ENCODE results near the gene CREBRF.
A peak's percentile ranks its signal among the peaks of the same experiment; 100 is the strongest.
"Not testable (repeated sequence)": the region's sequence is repeated elsewhere in the genome, so short reads cannot be mapped to it uniquely, and the experiment has no call there.

The CREBRF gene

GRCh38 chr5:173078878-173079277, 22.7 kb downstream of the CREBRF start:
- no peak for DNase-seq (ENCODE audit: low read depth in 2 of 2)

GRCh38 chr5:173089581-173089980, 33.4 kb downstream of the CREBRF start:
- no peak for DNase-seq (ENCODE audit: low read depth in 2 of 2)

- no peak for DNase-seq (ENCODE audit: low read depth in 2 of 2)
Measured at GRCh38 chr5:173090639-173091038, 34.5 kb downstream of the CREBRF start.

GRCh38 chr5:173091981-173092380, 35.8 kb downstream of the CREBRF start:
- DNase-seq (ENCODE audit: low read depth in 2 of 2) = no peak

GRCh38 chr5:173093606-173094005, 37.5 kb downstream of the CREBRF start:
- DNase-seq (ENCODE audit: low read depth in 2 of 2) = no peak

- no peak for DNase-seq (ENCODE audit: low read depth in 2 of 2)
Measured at GRCh38 chr5:173094012-173094661, 38.0 kb downstream of the CREBRF start.

GRCh38 chr5:173098787-173099186, 42.6 kb downstream of the CREBRF start:
- DNase-seq (ENCODE audit: low read depth in 2 of 2) = no peak

- DNase-seq (ENCODE audit: low read depth in 2 of 2) = no peak
Measured at GRCh38 chr5:173099461-173099860, 43.3 kb downstream of the CREBRF start.

GRCh38 chr5:173101245-173101644, 45.1 kb downstream of the CREBRF start:
- no peak for DNase-seq (ENCODE audit: low read depth in 2 of 2)

- DNase-seq (ENCODE audit: low read depth in 2 of 2) = no peak
Measured at GRCh38 chr5:173103411-173103810, 47.3 kb downstream of the CREBRF start.

GRCh38 chr5:173108914-173109313, 52.8 kb downstream of the CREBRF start:
- DNase-seq (ENCODE audit: low read depth in 2 of 2) = no peak

- DNase-seq (ENCODE audit: low read depth in 2 of 2) = no peak
Measured at GRCh38 chr5:173114536-173114935, 58.4 kb downstream of the CREBRF start.

- no peak for DNase-seq (ENCODE audit: low read depth in 2 of 2)
Measured at GRCh38 chr5:173119719-173120118, 63.6 kb downstream of the CREBRF start.

GRCh38 chr5:173123416-173123815, 67.3 kb downstream of the CREBRF start:
- DNase-seq (ENCODE audit: low read depth in 2 of 2) = no peak

- DNase-seq (ENCODE audit: low read depth in 2 of 2) = not testable (repeated sequence)
Measured at GRCh38 chr5:173132166-173132565, 76.0 kb downstream of the CREBRF start.

- no peak for DNase-seq (ENCODE audit: low read depth in 2 of 2)
Measured at GRCh38 chr5:173138707-173139106, 82.6 kb downstream of the CREBRF start.

GRCh38 chr5:173139631-173140030, 83.5 kb downstream of the CREBRF start:
- DNase-seq (ENCODE audit: low read depth in 2 of 2) = no peak

GRCh38 chr5:173140769-173141168, 84.6 kb downstream of the CREBRF start:
- DNase-seq (ENCODE audit: low read depth in 2 of 2) = no peak

- DNase-seq (ENCODE audit: low read depth in 2 of 2) = no peak
Measured at GRCh38 chr5:173143567-173143966, 87.4 kb downstream of the CREBRF start.

- peak; percentile 92 to 93 for DNase-seq (ENCODE audit: low read depth in 2 of 2)
Measured at GRCh38 chr5:173144200-173145176, 88.3 kb downstream of the CREBRF start, which contains the start of gene BNIP1. Gene BNIP1, plus strand, starts transcription at chr5:173144531. Its CDS starts 15 bp downstream, at chr5:173144546.

GRCh38 chr5:173148354-173148753, 92.2 kb downstream of the CREBRF start:
- no peak for DNase-seq (ENCODE audit: low read depth in 2 of 2)

- DNase-seq (ENCODE audit: low read depth in 2 of 2) = no peak
Measured at GRCh38 chr5:173152547-173152946, 96.4 kb downstream of the CREBRF start.

GRCh38 chr5:173153842-173154241, 97.7 kb downstream of the CREBRF start:
- no peak for DNase-seq (ENCODE audit: low read depth in 2 of 2)

Data from activated CD8-positive, alpha-beta memory T cell treated with anti-CD3 and anti-CD28 coated beads for 4 hours (primary cell).